A549 treated with AZD2906 at 1 μM for 4 hours (cell line): ENCODE measurements around the gene OR12D1. TPM values are rescaled to one million over a fixed set of nuclear protein-coding genes. Genes with fewer than 3 reads are reported as not detected.

Experiments used
- total RNA-seq: library from RNA; stranded (reverse); fragments of 200-300 nt; extraction: Qiagen RNA extraction; gene quantifications from 5 replicates; pipeline ENCODE4 v1.2.3, GENCODE V29; 2022

Gene OR12D1
- total RNA-seq: not detected in 5 replicates

GRCh38 chr6:29414588-29414987, at the start of gene OR12D1:
TSS of gene OR12D1 (plus strand) at chr6:29414928.

GRCh38 chr6:29368765-29369164, 46.0 kb upstream of the OR12D1 start, which contains the start of gene OR5V1:
TSS of gene OR5V1 (minus strand) at chr6:29368865. CDS start at chr6:29356195, 12,670 bp downstream.

GRCh38 chr6:29375191-29375590, 39.5 kb upstream of the OR12D1 start, which contains the start of gene OR12D3:
TSS of gene OR12D3 (minus strand) at chr6:29375291. CDS start at chr6:29375287, 4 bp downstream.

GRCh38 chr6:29395331-29395730, 19.4 kb upstream of the OR12D1 start, which contains the start of gene OR12D2:
TSS of gene OR12D2 (plus strand) at chr6:29395631. CDS start at chr6:29396700, 1,069 bp downstream.

DNA sequence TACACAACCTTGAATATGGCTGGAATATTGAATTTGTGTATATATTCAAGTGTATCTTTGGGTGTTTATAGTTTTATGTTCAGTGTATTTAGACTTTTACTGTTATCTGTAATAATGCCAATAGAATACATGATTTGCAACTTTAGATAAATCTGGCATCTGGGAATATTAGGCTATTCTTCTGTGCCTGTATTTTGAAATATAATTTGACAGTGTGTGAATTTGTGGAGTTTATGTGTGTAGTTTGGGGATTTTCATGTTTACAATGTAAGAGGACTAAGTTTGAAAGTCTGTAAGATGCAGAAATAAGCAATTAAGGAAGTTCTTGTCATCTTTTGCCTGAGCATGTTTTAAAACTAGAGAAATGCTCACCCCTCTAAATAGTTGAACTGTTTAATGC, 24.3 kb downstream of the OR12D1 start, which contains the start of gene OR10C1:
TSS of gene OR10C1 (plus strand) at position 301 of the 400 bp plus-strand sequence. CDS start 710 bp downstream, outside the sequence.

DNA sequence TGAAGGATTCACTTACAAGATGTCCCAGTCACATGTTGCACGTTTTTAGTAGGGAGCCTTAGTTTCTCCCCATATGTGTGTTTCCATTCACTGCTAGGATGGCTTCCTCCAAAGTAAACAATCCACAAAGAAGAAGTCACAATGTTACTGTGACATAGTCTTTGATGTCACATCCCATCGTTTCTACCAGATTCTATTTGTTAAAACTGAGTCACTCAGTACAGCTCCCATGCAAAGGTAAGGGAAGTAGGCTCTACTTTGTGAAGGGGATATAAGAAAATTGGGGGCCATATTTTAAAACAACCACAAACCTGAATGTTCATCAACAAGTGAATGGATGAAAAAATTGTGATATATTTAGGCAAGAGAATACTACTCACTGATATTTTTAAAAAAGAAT, 42.2 kb downstream of the OR12D1 start, which contains the start of the genes OR11A1 and OR2H1:
TSS of gene OR11A1 (minus strand) at position 101 of the 400 bp plus-strand sequence. CDS start 29,430 bp downstream, outside the sequence.
TSS of gene OR2H1 (plus strand) at position 185 of the 400 bp plus-strand sequence. CDS start 4,615 bp downstream, outside the sequence.

Other genes with a start within 250 kb of the OR12D1 start
- not detected in 5 replicates for gene OR2J2, start 244.0 kb upstream of the OR12D1 start, total RNA-seq
- gene OR14J1, start 113.2 kb upstream of the OR12D1 start, total RNA-seq: not detected in 5 replicates
- gene OR5V1, start 46.1 kb upstream of the OR12D1 start, total RNA-seq: not detected in 5 replicates
- gene OR12D3, start 39.6 kb upstream of the OR12D1 start, total RNA-seq: not detected in 5 replicates
- gene OR12D2, start 19.3 kb upstream of the OR12D1 start, total RNA-seq: not detected in 5 replicates
- gene OR10C1, start 24.4 kb downstream of the OR12D1 start, total RNA-seq: not detected in 5 replicates
- gene OR11A1, start 42.1 kb downstream of the OR12D1 start, total RNA-seq: not detected in 5 replicates
- not detected in 5 replicates for gene OR2H1, start 42.2 kb downstream of the OR12D1 start, total RNA-seq
- not detected in 5 replicates for gene MAS1L, start 73.0 kb downstream of the OR12D1 start, total RNA-seq
- gene UBD, start 144.8 kb downstream of the OR12D1 start, total RNA-seq: 0.41 to 1.00 TPM (median 0.54 TPM) in 5 replicates
- gene OR2H2, start 170.2 kb downstream of the OR12D1 start, total RNA-seq: not detected in 5 replicates
- 3.0 to 6.1 TPM (median 4.0 TPM) in 5 replicates for gene GABBR1, start 218.3 kb downstream of the OR12D1 start, total RNA-seq
- gene MOG, start 242.2 kb downstream of the OR12D1 start, total RNA-seq: not detected in 5 replicates